Measurements from ENCODE around the gene CFL2.
A peak's percentile ranks its signal among the peaks of the same experiment; 100 is the strongest.

Gene CFL2

DNA sequence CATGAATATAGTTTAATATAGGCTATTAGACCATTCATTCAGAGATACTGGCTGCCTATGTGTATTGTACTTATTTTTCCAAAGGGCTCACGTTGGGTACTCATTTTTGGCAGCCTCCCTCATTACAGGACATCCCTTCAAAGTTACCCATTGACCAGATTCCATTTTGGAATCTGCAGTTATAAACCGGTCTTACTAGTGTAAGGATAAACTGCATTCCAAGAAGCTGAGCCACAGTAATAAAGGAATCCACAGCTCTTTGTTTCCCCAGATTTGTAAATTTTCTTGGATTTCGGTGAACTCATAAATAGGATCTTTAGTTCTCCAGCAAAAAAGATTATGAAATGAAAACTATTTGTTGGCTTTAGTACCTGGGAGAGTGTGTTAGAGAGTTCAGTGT lies 18.9 kb upstream of the CFL2 start:
- no peak overlapping the region for H3K4me3 ChIP-seq
- no peak for DNase-seq (ENCODE audit: low read depth, low spot score)
- H3K9ac ChIP-seq (ENCODE audit: insufficient read length) = no peak overlapping the region
- no peak overlapping the region for H3K27ac ChIP-seq
- TF ChIP-seq POLR2AphosphoS5 (IDR thresholded peaks at IDR 0.05; ENCODE audit: borderline replicate concordance, low read depth, low read length) (no peak), FOXP2 (optimal IDR thresholded peaks at IDR 0.05; ENCODE audit: control extremely low read depth, extremely low read length, insufficient read depth) (no peak), EZH2 (IDR thresholded peaks at IDR 0.05) (no peak)
- H3K9me3 ChIP-seq (ENCODE audit: low read depth, low read length) = no peaks in the 10 kb centered on the region
- H3K36me3 ChIP-seq (ENCODE audit: insufficient read depth, low read length) = no peaks in the 10 kb centered on the region

DNA sequence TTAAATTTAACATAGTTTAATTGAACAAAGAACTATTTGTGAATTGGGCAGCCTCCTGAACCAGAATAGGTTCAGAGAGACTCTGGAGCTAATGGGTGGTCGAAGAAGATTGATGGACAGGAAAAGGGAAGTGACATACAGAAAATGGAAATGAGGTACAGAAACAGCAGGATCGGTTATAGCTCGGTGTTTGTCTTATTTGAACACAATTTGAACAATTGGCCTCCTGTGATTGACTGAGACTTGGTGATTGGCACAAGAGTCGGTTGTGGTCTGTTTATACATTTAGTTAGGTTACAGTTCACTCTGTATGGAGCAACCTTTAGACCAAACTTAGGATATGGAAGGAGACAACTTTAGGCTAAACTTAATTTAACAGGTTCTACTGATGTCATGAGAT lies 18.4 kb upstream of the CFL2 start:
- Histone ChIP-seq H3K9ac (ENCODE audit: insufficient read length) (no peak overlapping the region), H3K36me3 (ENCODE audit: insufficient read depth, low read length) (no peaks in the 10 kb centered on the region), H3K9me3 (ENCODE audit: low read depth, low read length) (no peaks in the 10 kb centered on the region), H3K4me3 (no peak overlapping the region), H3K27ac (no peak overlapping the region)
- TF ChIP-seq FOXP2 (optimal IDR thresholded peaks at IDR 0.05; ENCODE audit: control extremely low read depth, extremely low read length, insufficient read depth) (no peak), EZH2 (IDR thresholded peaks at IDR 0.05) (no peak), POLR2AphosphoS5 (IDR thresholded peaks at IDR 0.05; ENCODE audit: borderline replicate concordance, low read depth, low read length) (no peak)
- no peak for DNase-seq (ENCODE audit: low read depth, low spot score)

DNA sequence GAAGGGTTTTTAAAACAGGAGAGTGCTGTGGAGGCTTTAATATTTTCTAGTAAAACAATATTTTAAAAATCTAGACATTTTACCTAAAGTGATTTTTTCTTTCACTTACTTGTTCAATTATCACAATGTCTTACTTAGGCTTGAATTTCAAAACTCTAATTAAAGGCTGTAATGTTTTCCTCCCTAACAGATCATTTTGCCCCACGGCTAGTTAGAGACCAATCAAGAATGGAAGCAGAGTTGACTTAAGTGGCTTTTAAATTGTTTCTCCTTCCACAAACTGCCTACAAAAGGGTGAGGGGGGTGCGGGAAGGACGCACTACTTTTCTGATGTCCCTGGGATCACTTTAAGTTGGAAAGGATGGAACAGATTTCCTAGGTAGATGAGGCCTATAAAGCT lies 9.5 kb upstream of the CFL2 start:
- H3K9me3 ChIP-seq (ENCODE audit: low read depth, low read length) = no peaks in the 10 kb centered on the region
- no peak overlapping the region for H3K4me3 ChIP-seq
- no peak for DNase-seq (ENCODE audit: low read depth, low spot score)
- no peak for TF ChIP-seq EZH2 (IDR thresholded peaks at IDR 0.05)
- TF ChIP-seq FOXP2 (optimal IDR thresholded peaks at IDR 0.05; ENCODE audit: control extremely low read depth, extremely low read length, insufficient read depth) = no peak
- TF ChIP-seq POLR2AphosphoS5 (IDR thresholded peaks at IDR 0.05; ENCODE audit: borderline replicate concordance, low read depth, low read length) = no peak
- no peaks in the 10 kb centered on the region for H3K36me3 ChIP-seq (ENCODE audit: insufficient read depth, low read length)
- peak overlapping the region; percentile 64 for H3K9ac ChIP-seq (ENCODE audit: insufficient read length)
- no peak overlapping the region for H3K27ac ChIP-seq

DNA sequence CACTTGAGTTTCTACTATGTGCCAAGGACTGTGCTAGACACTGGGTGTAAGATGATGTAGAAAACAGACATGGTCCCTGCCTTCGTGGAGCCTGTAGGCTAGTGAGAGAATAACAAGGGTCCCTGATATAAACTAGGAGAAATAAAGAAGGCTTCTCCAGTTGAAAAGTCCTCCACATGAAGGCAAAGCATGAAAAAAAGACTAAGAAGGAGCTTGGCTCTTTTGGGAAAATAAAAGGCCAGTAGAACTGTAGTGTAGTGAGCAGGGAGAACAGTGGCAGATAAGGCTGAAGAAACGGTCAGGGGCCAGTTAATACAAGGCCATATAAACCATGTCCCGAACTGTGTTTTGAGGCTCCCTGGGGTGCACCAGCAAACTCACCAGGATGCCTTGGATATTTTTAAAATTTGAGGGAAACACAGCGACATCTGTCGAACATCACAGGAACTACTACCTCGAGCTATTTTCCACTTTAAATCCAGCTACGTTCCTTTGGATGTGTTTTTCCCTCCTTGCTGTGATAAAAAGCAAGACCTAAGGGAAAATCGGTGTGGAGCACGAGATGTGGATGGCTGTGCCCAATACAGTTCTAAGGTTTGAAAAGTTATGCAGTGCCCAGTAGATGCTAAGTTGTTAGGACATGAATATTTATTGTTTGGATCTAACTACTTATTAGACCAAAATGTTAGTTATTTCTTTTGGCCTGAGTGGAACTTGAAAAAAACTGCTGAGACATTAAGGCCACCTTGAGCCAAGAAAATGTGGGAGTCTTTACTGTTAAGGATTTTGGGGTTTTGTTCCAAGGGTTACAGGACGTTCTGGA lies 8.5 kb upstream of the CFL2 start:
- DNase-seq (ENCODE audit: low read depth, low spot score) = peak; percentile 47
- TF ChIP-seq POLR2AphosphoS5 (IDR thresholded peaks at IDR 0.05; ENCODE audit: borderline replicate concordance, low read depth, low read length) (no peak), EZH2 (IDR thresholded peaks at IDR 0.05) (no peak), FOXP2 (optimal IDR thresholded peaks at IDR 0.05; ENCODE audit: control extremely low read depth, extremely low read length, insufficient read depth) (no peak)
- peak overlapping the region; percentile 64; the same call in 1 of the 2 replicates for H3K27ac ChIP-seq

DNA sequence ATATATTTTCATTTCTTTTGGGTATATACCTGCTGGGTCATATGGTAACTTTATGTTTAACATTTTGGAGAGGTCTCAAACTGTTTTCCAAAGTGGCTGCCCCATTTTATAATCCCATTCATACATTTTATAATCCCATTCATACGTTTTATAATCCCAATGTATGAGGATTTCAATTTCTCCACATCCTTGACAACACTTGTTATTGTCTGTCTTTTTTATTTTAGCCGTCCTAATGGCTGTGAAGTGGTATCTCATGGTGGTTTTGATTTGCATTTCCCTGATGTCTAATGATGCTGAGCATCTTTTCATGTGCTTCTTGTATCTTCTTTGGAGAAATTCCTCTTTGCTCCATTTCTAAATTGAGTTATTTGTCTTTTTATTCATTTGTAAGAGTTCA lies 6.7 kb upstream of the CFL2 start:
- TF ChIP-seq EZH2 (IDR thresholded peaks at IDR 0.05) (no peak), FOXP2 (optimal IDR thresholded peaks at IDR 0.05; ENCODE audit: control extremely low read depth, extremely low read length, insufficient read depth) (no peak), POLR2AphosphoS5 (IDR thresholded peaks at IDR 0.05; ENCODE audit: borderline replicate concordance, low read depth, low read length) (no peak)
- DNase-seq (ENCODE audit: low read depth, low spot score) = no peak
- H3K36me3 ChIP-seq (ENCODE audit: insufficient read depth, low read length) = no peaks in the 10 kb centered on the region
- no peak overlapping the region for H3K27ac ChIP-seq
- no peak overlapping the region for H3K9ac ChIP-seq (ENCODE audit: insufficient read length)
- H3K4me3 ChIP-seq = no peak overlapping the region
- H3K9me3 ChIP-seq (ENCODE audit: low read depth, low read length) = no peaks in the 10 kb centered on the region

More for the DNA sequence above, 8.5 kb upstream of the CFL2 start:
- no peaks in the 10 kb centered on the region for H3K9me3 ChIP-seq (ENCODE audit: low read depth, low read length)
- H3K9ac ChIP-seq (ENCODE audit: insufficient read length) = peak overlapping the region; percentile 64
- H3K4me3 ChIP-seq = peak overlapping the region; percentile 56
- no peaks in the 10 kb centered on the region for H3K36me3 ChIP-seq (ENCODE audit: insufficient read depth, low read length)

DNA sequence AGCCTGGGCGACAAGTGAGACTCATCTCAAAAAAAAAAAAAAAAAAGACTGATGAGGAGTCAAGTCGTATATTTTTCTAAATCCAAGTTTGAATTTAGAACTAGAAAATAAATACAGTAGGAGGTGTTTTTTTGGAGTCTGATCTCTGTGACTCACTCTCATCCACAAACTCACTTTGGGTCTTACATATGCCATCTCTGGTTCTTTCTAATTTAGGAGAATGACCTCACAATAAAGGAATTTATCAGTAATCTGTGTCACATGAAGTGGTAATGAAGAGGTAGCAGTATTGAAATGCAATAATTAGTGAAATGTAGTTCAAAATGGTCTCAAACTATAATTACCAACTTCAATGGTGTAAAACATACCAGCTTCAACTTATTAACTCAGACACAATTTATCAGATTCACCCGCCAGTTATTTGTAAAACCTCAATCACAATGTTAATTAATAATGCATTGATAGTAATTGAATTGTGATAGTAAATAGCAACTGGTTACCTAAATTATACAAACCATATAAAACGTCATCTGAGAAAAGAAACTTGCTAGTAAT lies 4.4 kb upstream of the CFL2 start:
- H3K36me3 ChIP-seq (ENCODE audit: insufficient read depth, low read length) = no peaks in the 10 kb centered on the region
- H3K9me3 ChIP-seq (ENCODE audit: low read depth, low read length) = no peaks in the 10 kb centered on the region
- no peak for TF ChIP-seq FOXP2 (optimal IDR thresholded peaks at IDR 0.05; ENCODE audit: control extremely low read depth, extremely low read length, insufficient read depth)
- TF ChIP-seq POLR2AphosphoS5 (IDR thresholded peaks at IDR 0.05; ENCODE audit: borderline replicate concordance, low read depth, low read length) = no peak
- TF ChIP-seq EZH2 (IDR thresholded peaks at IDR 0.05) = no peak
- no peak overlapping the region for H3K27ac ChIP-seq
- H3K9ac ChIP-seq (ENCODE audit: insufficient read length) = no peak overlapping the region
- no peak for DNase-seq (ENCODE audit: low read depth, low spot score)
- H3K4me3 ChIP-seq = no peak overlapping the region

DNA sequence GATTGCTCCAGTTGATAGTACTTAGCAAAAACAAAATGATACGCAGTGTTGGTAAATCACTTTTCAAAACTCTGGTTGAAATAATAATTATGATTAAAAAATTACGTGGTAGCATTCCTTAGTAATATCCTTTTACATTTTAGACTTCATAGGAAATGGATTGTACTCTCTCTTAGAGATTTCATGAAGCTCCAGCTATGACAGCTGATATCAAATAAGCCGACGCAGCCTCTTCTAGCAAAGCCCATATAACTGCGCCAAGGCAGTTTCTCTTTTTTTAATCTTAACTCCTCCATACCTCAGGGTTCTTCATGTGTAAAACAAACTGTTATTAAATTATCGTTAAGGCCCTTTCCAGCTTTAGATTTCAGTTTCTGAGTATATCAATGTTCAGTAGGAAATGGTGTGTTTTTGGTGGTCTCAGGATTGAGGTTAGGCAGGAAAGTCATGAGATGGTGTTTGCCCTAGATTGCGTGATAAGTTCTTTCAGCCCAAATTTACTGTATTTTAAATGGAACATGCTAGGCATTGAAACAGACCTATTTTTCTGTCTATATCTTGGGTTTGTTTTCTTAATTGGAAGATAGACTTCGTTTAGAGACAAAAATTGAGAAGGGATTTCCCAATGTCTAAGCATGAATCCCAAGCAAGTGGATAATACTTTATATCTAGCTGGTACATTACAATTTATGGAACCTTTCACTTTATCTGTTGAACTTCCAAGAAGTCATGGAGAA lies 902 bp upstream of the CFL2 start:
- Histone ChIP-seq H3K4me3 (peak overlapping the region; percentile 96), H3K9ac (ENCODE audit: insufficient read length) (peak overlapping the region; percentile 38)
- DNase-seq (ENCODE audit: low read depth, low spot score) = no peak

DNA sequence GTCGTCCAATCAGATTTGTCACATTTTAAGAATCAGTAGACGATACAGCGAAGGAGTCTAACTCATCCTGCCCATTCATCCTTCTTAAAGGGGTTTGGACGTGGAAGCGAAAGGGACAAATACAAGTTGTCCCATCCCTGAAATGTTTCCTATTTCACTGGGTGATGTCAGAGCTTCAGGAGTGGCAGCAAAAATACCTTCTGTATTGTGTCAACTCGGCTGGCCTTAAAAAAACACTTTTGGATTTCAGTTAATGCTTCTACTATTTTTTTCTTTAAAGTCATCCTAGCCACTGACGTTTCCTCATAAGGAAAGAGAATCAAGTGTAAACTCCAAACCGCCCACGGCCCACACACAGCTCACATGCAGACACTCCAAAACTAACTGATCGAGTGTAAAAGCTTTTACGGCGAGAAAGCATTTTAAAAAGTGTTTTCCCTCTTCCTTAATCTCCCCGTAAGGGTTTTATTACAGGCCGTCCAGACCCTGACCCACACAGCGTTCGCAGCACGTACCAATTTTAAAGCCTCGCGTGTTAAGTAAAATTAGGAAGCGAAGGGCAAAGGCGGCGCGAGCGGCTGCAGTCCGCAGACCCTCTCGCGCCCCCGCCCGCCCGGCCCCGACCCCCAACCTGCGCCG lies 593 bp downstream of the CFL2 start:
- TF ChIP-seq POLR2AphosphoS5 (IDR thresholded peaks at IDR 0.05; ENCODE audit: borderline replicate concordance, low read depth, low read length) (no peak), EZH2 (IDR thresholded peaks at IDR 0.05) (no peak), FOXP2 (optimal IDR thresholded peaks at IDR 0.05; ENCODE audit: control extremely low read depth, extremely low read length, insufficient read depth) (no peak)
- Histone ChIP-seq H3K9me3 (ENCODE audit: low read depth, low read length) (no peaks in the 10 kb centered on the region), H3K9ac (ENCODE audit: insufficient read length) (peak overlapping the region; percentile 90), H3K36me3 (ENCODE audit: insufficient read depth, low read length) (peaks cover 19% of the 10 kb centered on the region), H3K4me3 (peak overlapping the region; percentile 96), H3K27ac (peak overlapping the region; percentile 56)
- DNase-seq (ENCODE audit: low read depth, low spot score) = no peak

More for the DNA sequence above, 902 bp upstream of the CFL2 start:
- Histone ChIP-seq H3K27ac (no peak overlapping the region), H3K36me3 (ENCODE audit: insufficient read depth, low read length) (peaks cover 19% of the 10 kb centered on the region), H3K9me3 (ENCODE audit: low read depth, low read length) (no peaks in the 10 kb centered on the region)
- TF ChIP-seq EZH2 (IDR thresholded peaks at IDR 0.05) = no peak
- no peak for TF ChIP-seq POLR2AphosphoS5 (IDR thresholded peaks at IDR 0.05; ENCODE audit: borderline replicate concordance, low read depth, low read length)
- TF ChIP-seq FOXP2 (optimal IDR thresholded peaks at IDR 0.05; ENCODE audit: control extremely low read depth, extremely low read length, insufficient read depth) = no peak

Data from SK-N-MC (cell line).